HCT116 (cell line): ENCODE measurements around the gene MARCHF6.

Source experiments
- CTCF ChIP-seq, 3 experiments: fragments of 200-600 bp in 1 of 3; sonication (generic) in 1 of 3; IDR thresholded peaks in 2 of 3; conservative IDR thresholded peaks in 1 of 3; 2 replicates each; pipeline ENCODE4 v1.5.1; 2012 to 2017; ENCODE audit warnings: low read depth in 2 of 3, low read length in 2 of 3, antibody characterized with exemption in 1 of 3, borderline replicate concordance in 1 of 3, control low read depth in 1 of 3, mild to moderate bottlenecking in 1 of 3, mixed read lengths in 1 of 3, mixed run types in 1 of 3, moderate library complexity in 1 of 3; ENCODE audit not compliant: insufficient read depth in 1 of 3
- EGR1 ChIP-seq: IDR thresholded peaks from 2 replicates; pipeline ENCODE4 v1.6.1; 2012; ENCODE audit warnings: low read depth
- EZH2 ChIP-seq: fragments of 200-600 bp; sonication (generic); IDR thresholded peaks from 2 replicates; pipeline ENCODE4 v1.6.1; 2017; ENCODE audit warnings: antibody characterized with exemption, mixed run types
- POLR2A ChIP-seq: IDR thresholded peaks from 2 replicates; pipeline ENCODE4 v1.7.0; 2011; ENCODE audit warnings: borderline replicate concordance; ENCODE audit not compliant: insufficient read depth, insufficient read length; ENCODE audit errors: extremely low read depth
- POLR2AphosphoS5 ChIP-seq: IDR thresholded peaks from 2 replicates; pipeline ENCODE4 v1.6.1; 2011; ENCODE audit warnings: mild to moderate bottlenecking, low read depth, low read length, moderate library complexity
- RAD21 ChIP-seq: IDR thresholded peaks from 2 replicates; pipeline ENCODE4 v1.6.1; 2012; ENCODE audit warnings: low read depth, mild to moderate bottlenecking
- TCF7L2 ChIP-seq: IDR thresholded peaks from 2 replicates; pipeline ENCODE4 v1.7.0; 2011; ENCODE audit warnings: borderline replicate concordance, inconsistent platforms; ENCODE audit not compliant: insufficient read depth, insufficient read length; ENCODE audit errors: extremely low read depth
- ZBTB33 ChIP-seq: IDR thresholded peaks from 2 replicates; pipeline ENCODE4 v1.6.1; 2011; ENCODE audit warnings: mild to moderate bottlenecking, low read length, moderate library complexity; ENCODE audit not compliant: insufficient replicate concordance; ENCODE audit errors: extremely low read depth
- ZNF274 ChIP-seq: fragments of 200-500 bp; sonication (Bioruptor generic); IDR thresholded peaks from 2 replicates; pipeline ENCODE4 v1.6.1; 2014; ENCODE audit warnings: mild to moderate bottlenecking, low read depth, low read length, inconsistent platforms

GRCh38 chr5:10334831-10335230 lies 18.7 kb upstream of the MARCHF6 start:
- TF ChIP-seq CTCF (IDR thresholded peaks at IDR 0.05 in 2 of 3, conservative IDR thresholded peaks at IDR 0.05 in 1 of 3; ENCODE audit: borderline replicate concordance in 1 of 3, insufficient read depth in 1 of 3, low read depth in 2 of 3, low read length in 2 of 3) (no peak), EGR1 (no peak), ZBTB33 (no peak), POLR2A (no peak), POLR2AphosphoS5 (no peak), TCF7L2 (no peak), ZNF274 (no peak), RAD21 (no peak), EZH2 (no peak)
